Loucy (cell line): Measurements from ENCODE around the gene EDC3.

ENCODE experiments used
- H2AFZ ChIP-seq: fragments of 200-600 bp; sonication (generic); 2 replicates; pipeline ENCODE4 v1.6.0; 2016; ENCODE audit warnings: antibody characterized with exemption, mild to moderate bottlenecking, low read length, moderate library complexity
- H3F3A ChIP-seq: fragments of 200-600 bp; 2 replicates; pipeline ENCODE4 v1.6.0; 2016; ENCODE audit warnings: antibody characterized with exemption, low read depth, mild to moderate bottlenecking
- H3K27me3 ChIP-seq: fragments of 200-600 bp; sonication (generic); 2 replicates; pipeline ENCODE4 v1.6.1; 2014; ENCODE audit warnings: low read length, mild to moderate bottlenecking; ENCODE audit not compliant: insufficient read depth, poor library complexity, severe bottlenecking
- H3K36me3 ChIP-seq: fragments of 200-600 bp; sonication (generic); 2 replicates; pipeline ENCODE4 v1.6.1; 2016; ENCODE audit warnings: low read length; ENCODE audit not compliant: insufficient read depth
- H3K4me1 ChIP-seq: fragments of 200-600 bp; sonication (generic); 2 replicates; pipeline ENCODE4 v1.5.1; 2014; ENCODE audit warnings: low read length, mild to moderate bottlenecking; ENCODE audit not compliant: insufficient read depth, poor library complexity, severe bottlenecking
- H3K4me2 ChIP-seq: fragments of 200-600 bp; sonication (generic); 2 replicates; pipeline ENCODE4 v1.6.0; 2014; ENCODE audit warnings: antibody characterized with exemption, low read length, low read depth, mild to moderate bottlenecking; ENCODE audit not compliant: poor library complexity, severe bottlenecking
- H3K4me3 ChIP-seq: fragments of 200-600 bp; sonication (generic); 2 replicates; pipeline ENCODE4 v1.5.1; 2014; ENCODE audit warnings: low read length, mild to moderate bottlenecking, mixed read lengths; ENCODE audit not compliant: poor library complexity, severe bottlenecking
- H3K79me2 ChIP-seq: fragments of 200-600 bp; sonication (generic); 2 replicates; pipeline ENCODE4 v1.6.1; 2014; ENCODE audit warnings: low read length; ENCODE audit not compliant: insufficient read depth
- H3K9ac ChIP-seq: fragments of 200-600 bp; sonication (generic); 2 replicates; pipeline ENCODE4 v1.6.0; 2014; ENCODE audit warnings: mild to moderate bottlenecking, low read depth, low read length, moderate library complexity; ENCODE audit not compliant: poor library complexity, severe bottlenecking
- H3K9me2 ChIP-seq: fragments of 200-600 bp; sonication (generic); replicated peaks from 2 replicates; pipeline ENCODE4 v1.6.1; 2016; ENCODE audit warnings: low read depth, low read length, mixed read lengths
- H3K9me3 ChIP-seq: fragments of 200-600 bp; sonication (generic); 2 replicates; pipeline ENCODE4 v1.6.1; 2014; ENCODE audit warnings: mild to moderate bottlenecking, antibody characterized with exemption, low read length, low read depth; ENCODE audit not compliant: insufficient read depth
- H4K20me1 ChIP-seq: fragments of 200-600 bp; sonication (generic); 2 replicates; pipeline ENCODE4 v1.6.0; 2014; ENCODE audit warnings: antibody characterized with exemption, low read length, mild to moderate bottlenecking; ENCODE audit not compliant: insufficient read depth, poor library complexity, severe bottlenecking
- EZH2phosphoT487 ChIP-seq: fragments of 200-600 bp; IDR thresholded peaks from 2 replicates; pipeline ENCODE4 v1.6.1; 2018; ENCODE audit warnings: antibody characterized with exemption, mild to moderate bottlenecking, moderate library complexity, borderline replicate concordance
- TF ChIP-seq, protein P1 (sequence below): fragments of 200-600 bp; sonication (generic); conservative IDR thresholded peaks from 2 replicates; pipeline ENCODE4 v1.5.1; 2014; ENCODE audit warnings: mild to moderate bottlenecking, antibody characterized with exemption, low read length

EDC3 gene

DNA sequence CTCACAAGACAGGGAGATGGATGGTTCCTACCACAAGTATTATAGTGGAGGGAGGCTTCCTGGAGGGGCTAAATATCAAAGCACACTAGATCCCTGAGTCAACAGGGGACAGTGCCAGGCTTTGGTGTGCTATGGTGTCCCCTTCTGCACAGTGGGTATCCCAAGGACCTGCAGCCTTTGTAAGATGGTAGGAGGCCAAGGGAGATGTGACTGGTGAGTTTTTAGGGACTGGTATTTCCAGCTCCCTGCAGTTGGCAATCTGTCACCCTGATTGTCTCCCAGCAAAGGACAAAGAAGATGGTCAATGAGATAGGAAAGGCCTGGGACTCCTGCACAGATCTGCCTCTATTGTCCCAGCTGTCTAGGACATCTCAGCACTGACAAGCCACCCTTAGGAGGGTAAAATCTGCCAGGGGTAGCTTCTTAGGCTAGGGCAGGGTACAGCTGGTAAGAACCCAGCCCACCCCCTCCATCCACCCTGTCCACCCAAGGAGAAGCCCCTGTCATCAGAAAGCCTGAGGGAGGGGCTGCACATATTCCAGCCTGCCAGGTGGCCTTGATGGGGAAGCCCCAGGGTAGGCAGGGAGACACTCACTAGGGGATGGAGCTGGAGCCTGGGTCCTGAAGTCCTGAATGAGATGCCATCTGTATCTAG is 28.9 kb upstream of the EDC3 start:
- Histone ChIP-seq H3K9me3 (no peaks in the 10 kb centered on the region), H3F3A (no peaks in the 10 kb centered on the region), H3K4me3 (no peak overlapping the region), H3K4me1 (peaks cover 8% of the 10 kb centered on the region), H3K79me2 (no peaks in the 10 kb centered on the region), H2AFZ (no peak overlapping the region), H4K20me1 (no peaks in the 10 kb centered on the region), H3K9me2 (no peaks in the 10 kb centered on the region), H3K4me2 (no peak overlapping the region), H3K36me3 (no peaks in the 10 kb centered on the region), H3K9ac (no peak overlapping the region), H3K27me3 (no peaks in the 10 kb centered on the region)
- no peak for TF ChIP-seq EZH2phosphoT487
- TF ChIP-seq, protein P1, sequence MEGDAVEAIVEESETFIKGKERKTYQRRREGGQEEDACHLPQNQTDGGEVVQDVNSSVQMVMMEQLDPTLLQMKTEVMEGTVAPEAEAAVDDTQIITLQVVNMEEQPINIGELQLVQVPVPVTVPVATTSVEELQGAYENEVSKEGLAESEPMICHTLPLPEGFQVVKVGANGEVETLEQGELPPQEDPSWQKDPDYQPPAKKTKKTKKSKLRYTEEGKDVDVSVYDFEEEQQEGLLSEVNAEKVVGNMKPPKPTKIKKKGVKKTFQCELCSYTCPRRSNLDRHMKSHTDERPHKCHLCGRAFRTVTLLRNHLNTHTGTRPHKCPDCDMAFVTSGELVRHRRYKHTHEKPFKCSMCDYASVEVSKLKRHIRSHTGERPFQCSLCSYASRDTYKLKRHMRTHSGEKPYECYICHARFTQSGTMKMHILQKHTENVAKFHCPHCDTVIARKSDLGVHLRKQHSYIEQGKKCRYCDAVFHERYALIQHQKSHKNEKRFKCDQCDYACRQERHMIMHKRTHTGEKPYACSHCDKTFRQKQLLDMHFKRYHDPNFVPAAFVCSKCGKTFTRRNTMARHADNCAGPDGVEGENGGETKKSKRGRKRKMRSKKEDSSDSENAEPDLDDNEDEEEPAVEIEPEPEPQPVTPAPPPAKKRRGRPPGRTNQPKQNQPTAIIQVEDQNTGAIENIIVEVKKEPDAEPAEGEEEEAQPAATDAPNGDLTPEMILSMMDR, result no peak

- no peaks in the 10 kb centered on the region for H3K79me2 ChIP-seq
- H3K4me3 ChIP-seq, result no peak overlapping the region
- no peaks in the 10 kb centered on the region for H3K9me2 ChIP-seq
- H3K4me2 ChIP-seq, result no peak overlapping the region
- no peaks in the 10 kb centered on the region for H3K9me3 ChIP-seq
- no peaks in the 10 kb centered on the region for H4K20me1 ChIP-seq
- H3K4me1 ChIP-seq, result peaks cover 8% of the 10 kb centered on the region
- no peaks in the 10 kb centered on the region for H3F3A ChIP-seq
- no peaks in the 10 kb centered on the region for H3K27me3 ChIP-seq
- no peaks in the 10 kb centered on the region for H3K36me3 ChIP-seq
- H3K9ac ChIP-seq, result no peak overlapping the region
- H2AFZ ChIP-seq, result no peak overlapping the region
- no peak for TF ChIP-seq EZH2phosphoT487
- TF ChIP-seq, protein P1, result no peak
Measured at GRCh38 chr15:74723754-74724334, 28.0 kb upstream of the EDC3 start.

DNA sequence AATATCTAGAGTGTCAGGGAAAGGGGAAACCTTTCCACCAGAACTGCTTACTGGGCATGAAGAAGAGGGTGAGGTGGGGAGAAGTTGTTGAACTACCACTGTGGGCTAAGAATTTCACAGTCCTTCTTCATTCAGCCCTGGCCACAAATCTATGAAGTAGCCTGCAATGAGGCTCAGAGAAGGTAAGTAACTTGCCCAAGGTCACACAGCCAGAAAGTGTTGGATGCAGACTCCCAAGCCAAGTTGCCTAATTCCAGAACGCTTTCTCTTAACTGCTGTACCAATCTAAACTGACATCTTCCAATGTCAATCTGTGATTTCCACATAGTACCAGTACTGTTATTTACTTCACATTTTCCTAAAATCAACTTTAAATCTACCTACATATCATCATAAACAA is 27.4 kb upstream of the EDC3 start:
- Histone ChIP-seq H3K36me3 (no peaks in the 10 kb centered on the region), H3K27me3 (no peaks in the 10 kb centered on the region), H4K20me1 (no peaks in the 10 kb centered on the region), H3K9ac (no peak overlapping the region), H3K4me1 (peaks cover 8% of the 10 kb centered on the region), H3K4me2 (no peak overlapping the region), H2AFZ (no peak overlapping the region), H3K9me3 (no peaks in the 10 kb centered on the region), H3F3A (no peaks in the 10 kb centered on the region), H3K4me3 (no peak overlapping the region), H3K79me2 (no peaks in the 10 kb centered on the region), H3K9me2 (no peaks in the 10 kb centered on the region)
- no peak for TF ChIP-seq EZH2phosphoT487
- TF ChIP-seq, protein P1, result no peak
